Tongue (tissue), 2 donors: ENCODE measurements around the gene ZNF133. TPM values are rescaled to one million over a fixed set of nuclear protein-coding genes. Genes with fewer than 3 reads are reported as not detected.
"Not testable (repeated sequence)": the region's sequence is repeated elsewhere in the genome, so short reads cannot be mapped to it uniquely, and the experiment has no call there.

Experiments
- DNase-seq: peaks from one replicate; pipeline ENCODE4 v3.0.0-alpha.2; 2015
- total RNA-seq: library from RNA; depleted of rRNA; stranded (reverse); fragments of >200 nt; gene quantifications from one replicate; pipeline ENCODE4 v1.2.3, GENCODE V29; 2014

ZNF133 gene
- total RNA-seq, 1 donor from 2014 or later, result 25.8 TPM

DNA sequence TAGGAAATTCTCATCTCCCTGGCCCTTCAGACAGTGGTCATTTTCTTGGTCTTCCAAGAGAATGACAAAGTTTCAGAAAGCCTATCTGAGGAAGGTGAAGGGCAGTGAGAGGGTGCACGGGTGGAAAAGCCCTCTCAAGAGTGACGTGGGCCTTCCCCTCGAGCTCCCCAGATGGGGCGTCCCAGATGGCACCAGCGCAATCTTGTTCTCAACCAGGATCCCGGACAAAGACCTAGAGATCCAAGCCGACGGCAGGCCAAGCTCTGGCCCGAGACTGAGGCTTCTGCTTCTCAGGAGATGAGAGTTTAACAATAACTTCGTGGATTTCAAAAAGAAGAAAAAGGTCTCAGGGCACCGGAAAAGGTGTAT is 797 bp upstream of the ZNF133 start:
- no peak for DNase-seq

DNA sequence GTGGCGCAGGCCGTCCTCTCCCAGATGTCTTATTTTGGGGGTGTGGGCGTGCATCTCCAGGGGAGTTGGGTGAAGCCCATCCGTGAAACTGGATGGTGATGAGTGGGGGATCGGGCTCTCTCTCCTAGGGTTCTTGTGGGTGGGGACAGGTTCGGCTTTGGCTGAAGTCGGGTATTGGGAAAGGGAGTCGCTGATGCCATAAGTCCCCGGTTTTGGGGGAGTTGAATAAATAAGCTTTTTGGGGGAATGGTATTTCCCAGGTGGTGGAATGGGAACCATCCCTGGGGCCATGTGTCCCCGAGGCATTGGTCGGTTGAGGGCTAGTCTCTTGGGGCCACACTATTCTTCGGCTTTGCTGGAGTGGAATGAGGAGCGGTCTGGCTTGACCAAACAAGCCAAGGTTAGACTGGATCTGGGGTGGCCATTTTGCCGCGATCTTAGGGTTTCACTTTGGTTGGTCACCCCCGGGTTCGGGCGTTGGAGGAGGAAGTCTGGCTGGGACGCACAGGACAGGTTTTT is 481 bp downstream of the ZNF133 start:
- no peak for DNase-seq

DNA sequence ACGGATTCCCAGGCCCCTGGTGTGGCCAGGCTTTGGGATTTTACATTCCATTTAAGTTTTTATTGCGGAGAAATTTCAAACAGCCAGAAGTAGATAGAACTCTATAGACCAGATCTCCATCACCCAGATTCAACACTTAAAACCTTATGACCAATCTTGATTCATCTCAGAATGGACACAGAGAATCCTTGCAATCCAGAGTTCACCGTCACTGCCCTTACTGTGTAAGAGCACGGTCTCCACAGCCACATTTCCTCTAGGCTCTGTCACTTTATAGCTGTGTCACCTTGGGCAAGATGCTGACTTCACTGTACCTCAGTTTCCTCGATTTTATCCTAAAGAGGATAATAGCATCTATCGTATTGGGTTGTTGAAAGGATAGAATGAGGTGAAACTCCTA is 979 bp downstream of the ZNF133 start:
- no peak for DNase-seq

DNA sequence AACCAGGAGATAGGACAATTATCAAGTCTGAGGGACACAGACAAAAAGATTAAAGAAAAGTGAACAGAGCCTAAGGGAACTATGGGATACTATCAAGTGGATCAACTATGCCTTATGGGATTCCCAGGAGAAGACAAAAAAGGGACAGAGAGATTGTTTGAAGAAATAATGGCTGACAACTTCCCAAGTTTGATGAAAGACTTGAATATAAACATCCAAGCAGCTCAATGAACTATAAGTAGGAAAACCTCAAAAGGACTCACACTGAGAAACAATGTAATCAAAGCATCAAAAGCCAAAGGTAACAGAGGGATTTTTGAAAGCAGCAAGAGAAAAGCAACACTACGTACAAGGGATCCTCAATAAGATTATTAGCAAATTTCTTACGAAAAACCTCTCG is 11.0 kb downstream of the ZNF133 start:
- DNase-seq, result no peak

DNA sequence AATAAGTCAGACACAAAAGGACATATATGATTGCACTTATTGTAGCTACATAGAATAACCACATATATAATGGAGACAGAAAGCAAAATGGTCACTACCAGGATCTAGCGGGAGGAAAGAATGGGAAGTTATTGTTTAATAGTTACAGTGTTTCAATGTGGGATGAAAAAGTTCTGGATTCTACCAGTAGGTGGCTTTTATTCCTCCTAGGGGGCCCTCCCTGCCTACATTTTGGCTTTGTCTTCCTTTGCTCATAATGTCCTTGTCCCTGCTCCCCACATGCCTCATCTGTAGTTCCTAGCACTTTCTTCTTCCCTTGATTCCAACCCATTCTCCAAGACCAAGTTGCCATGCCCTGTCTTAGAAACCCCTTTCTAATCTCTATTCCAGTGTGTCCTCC is 16.3 kb downstream of the ZNF133 start:
- no peak for DNase-seq

DNA sequence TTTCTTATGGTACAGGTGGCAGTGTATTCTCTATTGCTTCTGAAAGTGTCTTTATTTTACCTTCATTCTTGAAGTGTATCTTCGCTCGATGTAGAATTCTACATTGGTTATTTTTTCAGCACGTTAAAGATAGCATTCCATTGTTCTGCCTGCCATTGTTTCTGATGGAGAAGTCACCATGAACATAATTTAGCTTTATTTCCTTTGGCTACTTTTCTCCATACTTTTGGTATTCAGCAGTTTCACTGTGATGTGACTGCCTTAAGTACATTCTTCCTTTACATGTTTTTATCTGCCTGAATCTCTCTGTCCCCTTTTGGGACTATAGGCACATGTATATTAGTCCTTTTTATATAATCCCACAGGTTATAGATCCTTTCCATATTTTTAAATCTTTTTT is 19.0 kb downstream of the ZNF133 start:
- no peak for DNase-seq

DNA sequence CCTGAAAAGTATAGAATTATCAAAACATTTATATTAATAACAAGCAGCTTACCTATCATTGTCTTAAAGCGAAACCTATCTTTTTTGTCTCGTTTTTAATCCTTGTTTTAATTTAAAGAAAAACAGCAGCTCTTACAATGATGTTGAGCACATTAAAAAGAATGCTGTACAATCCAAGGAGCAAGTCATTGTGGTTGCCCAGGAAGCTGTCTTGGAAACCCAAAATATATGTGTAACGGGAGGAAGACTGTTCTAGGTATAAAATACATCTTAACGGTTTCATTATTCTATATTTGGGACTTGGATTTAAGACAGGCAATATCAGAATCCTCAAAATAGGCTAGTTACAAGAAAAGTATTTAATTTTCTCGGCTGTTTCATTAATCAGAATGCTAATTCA is 21.7 kb downstream of the ZNF133 start:
- no peak for DNase-seq

DNA sequence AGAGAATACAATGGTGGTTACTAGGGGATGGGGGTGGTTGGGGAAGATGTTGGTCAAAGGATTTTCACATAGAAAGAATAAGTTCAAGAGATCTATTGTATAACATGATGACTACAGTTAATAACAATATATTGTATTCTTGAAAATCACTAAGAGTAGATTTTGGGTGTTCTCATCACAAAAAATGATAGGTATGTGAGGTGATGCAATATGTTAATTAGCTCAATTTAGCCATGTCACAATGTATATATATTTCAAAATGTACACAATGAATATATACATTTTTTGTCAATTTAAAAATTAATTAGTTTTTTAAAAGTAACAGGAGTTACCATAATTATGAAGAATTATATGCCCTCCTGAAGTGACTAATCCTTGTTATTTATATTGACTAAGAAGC is 22.3 kb downstream of the ZNF133 start:
- no peak for DNase-seq

DNA sequence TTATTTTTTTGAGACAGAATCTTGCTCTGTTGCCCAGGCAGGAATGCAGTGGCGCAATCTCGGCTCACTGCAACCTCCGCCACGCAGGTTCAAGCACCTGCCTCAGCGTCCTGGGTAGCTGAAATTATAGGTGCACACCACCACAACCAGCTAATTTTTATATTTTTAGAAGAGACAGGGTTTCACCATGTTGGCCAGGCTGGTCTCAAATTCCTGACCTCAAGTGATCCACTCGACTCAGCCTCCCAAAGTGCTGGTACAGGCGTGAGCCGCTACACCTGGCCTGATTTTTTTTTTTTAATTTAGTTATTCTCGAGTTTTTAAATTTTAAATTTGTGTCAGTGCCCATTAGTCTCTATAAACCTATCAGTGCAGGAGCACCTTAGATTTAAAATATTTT is 24.4 kb downstream of the ZNF133 start:
- DNase-seq, result no peak

DNA sequence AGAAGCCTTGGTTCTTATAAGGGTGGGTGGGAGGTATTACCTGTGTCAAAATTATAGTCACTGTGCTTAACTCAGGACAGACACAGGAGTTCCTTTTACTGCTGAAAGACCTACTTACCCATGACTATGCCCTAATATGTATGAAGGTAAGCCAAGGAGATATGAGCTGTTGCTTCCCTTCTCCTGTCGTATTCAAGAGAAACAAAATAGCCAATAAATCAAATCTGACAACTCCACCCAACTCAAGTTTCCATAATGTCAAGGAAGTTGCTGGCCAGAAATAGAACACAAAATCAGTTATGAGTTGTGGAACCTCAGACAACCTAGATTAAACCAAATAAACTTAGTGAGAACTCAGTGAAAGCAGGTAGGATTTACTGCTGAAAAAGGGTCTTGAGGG is 25.1 kb downstream of the ZNF133 start:
- no peak for DNase-seq

DNA sequence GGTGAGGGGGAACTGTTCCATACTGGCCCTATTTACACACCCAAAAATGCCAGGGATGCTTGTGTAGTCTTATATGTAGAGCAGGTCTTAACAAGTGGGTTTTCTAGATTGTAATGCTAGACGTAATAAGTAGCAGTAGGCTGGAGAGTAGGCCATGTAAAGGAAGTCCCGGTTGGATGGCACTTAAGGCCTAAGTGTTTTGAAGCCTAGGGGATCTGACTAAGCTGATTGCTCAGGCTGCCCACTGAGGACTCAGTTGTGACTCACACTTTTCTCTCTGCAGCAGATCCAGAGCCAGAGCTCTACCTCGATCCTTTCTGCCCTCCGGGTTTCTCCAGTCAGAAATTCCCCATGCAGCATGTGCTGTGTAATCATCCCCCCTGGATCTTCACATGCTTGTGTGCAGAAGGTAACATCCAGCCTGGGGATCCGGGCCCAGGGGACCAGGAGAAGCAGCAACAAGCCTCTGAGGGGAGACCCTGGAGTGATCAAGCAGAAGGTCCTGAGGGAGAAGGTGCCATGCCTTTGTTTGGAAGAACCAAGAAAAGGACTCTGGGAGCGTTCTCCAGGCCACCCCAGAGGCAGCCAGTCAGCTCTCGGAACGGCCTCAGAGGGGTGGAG is 26.6 kb downstream of the ZNF133 start:
- DNase-seq, result no peak

DNA sequence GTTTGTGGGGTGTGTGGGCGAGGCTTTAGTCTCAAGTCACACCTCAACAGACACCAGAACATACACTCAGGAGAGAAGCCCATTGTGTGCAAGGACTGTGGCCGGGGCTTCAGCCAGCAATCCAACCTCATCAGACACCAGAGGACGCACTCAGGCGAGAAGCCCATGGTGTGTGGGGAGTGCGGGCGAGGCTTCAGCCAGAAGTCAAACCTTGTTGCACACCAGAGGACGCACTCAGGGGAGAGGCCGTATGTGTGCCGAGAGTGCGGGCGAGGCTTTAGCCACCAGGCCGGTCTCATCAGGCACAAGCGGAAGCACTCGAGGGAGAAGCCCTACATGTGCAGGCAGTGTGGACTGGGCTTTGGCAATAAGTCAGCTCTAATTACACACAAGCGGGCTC is 27.8 kb downstream of the ZNF133 start:
- DNase-seq, result no peak

DNA sequence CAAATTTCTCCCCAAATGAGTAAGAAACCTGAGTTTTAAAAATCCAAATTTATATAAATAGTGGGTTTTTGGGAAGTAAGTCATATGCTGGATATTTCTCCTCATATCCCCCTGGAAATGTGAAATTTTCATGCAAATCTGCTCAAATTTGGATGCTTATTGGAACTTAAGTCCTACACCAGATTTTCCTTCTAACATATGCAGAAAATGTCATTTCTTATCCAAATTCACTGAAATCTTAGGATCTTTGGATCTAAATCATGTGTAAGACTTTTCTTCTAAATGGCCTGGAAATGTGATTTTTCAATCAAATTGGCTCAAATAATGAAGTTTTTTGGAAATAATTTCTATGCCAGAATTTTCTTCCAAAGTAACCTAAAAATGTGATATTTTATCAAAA is 33.0 kb downstream of the ZNF133 start:
- no peak for DNase-seq

DNA sequence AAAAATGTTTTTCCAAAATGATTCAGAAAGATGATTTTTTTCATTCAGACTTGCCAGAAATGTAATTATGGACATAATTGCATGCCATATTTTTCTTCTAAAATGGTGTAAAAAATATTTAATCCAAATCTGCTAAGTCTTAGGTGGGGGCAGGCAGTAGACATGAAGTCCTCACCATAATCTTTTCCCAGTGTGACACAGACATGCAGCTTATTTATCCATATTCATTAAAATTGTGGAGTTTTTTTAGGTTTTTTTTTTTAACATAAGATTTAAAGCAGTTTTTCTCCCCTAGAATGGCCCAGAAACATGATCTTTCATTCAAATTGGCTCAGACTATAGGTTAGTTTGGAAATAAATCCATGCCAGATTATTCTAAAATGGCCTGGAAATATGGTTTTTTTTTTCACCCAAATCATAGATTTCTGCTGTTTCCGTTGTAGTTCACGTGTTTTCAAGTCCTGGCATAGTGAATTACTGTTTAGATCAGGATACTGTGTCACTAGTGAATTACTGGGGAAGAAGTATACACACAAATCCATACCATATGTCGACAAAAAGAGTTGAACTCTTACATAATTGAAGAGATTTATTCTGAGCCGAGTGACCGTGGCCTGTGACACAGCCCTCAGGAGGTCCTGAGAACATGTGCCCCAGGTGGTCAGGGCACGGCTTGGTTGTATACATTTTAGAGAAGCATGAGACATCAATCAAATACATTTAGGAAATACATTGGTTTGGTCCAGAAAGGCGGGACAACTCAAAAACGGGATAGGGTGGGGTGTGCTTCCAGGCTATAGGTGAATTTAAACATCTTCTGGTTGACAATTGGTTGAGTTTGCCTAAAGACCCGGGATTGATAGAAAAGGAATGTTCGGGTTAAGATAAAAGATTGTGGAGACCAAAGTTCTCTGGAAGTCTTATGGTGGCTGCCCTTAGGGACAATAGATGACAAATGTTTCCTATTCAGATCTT is 33.9 kb downstream of the ZNF133 start:
- DNase-seq, result no peak

DNA sequence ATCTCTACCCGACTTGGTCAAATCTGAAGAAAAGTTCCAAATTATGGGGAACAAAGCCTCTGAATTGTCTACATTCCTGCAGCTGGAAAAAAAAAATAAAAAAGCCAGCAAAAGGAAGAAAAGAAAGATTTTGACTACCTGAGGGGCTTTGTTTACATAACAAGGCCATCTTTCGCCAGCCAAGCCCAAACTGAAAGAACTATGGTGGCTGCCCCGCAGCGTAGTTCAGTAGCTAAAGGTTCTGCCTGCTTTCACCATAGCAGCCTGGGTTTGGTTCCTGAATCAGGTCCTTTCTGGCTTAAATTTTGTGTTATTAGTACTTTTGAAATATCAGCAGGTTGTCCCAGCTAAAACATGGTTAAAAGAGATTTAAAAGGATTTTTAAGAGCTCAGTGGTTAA is 35.4 kb downstream of the ZNF133 start:
- DNase-seq, result no peak

DNA sequence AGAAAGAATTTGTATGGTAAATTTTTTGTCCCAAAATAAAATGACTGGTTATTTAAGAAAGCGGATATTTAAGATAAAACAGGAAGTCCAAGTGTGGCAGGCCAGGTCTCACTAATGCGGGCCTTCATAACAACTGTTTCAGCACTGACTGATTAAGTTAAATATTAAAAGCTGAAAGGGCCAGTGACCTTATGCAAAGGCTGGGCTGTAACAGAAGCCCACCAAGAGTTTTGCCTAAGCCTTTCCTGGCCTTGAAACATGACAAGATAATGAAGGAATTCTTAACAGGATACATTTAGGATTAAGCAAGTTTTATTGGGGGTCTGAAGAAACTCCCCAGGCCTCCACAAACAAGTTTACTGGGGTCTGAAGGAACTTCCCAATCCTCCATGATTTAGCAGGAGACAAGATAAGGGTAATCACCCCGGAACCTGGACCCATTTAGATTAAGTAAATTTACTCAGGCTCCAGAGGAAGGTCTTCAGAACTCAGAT is 36.3 kb downstream of the ZNF133 start:
- DNase-seq, result no peak

DNA sequence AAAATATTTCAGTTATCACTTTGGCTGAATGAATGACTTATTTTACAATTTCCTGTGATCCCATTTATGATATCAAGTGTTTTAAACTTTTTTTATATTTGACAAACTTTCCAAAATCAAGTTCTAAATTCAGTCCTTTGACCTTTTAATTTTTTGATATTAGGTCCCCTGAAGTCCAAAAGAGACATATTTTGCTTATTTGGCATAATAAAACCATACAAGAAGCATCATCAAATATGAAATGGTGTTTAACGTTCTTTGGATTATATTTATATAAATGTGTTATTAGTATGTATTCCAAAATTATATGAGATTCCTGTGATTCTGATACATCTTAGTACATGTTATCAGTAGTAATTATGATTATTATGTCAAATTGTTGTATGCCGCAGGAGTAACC is 38.7 kb downstream of the ZNF133 start:
- no peak for DNase-seq

DNA sequence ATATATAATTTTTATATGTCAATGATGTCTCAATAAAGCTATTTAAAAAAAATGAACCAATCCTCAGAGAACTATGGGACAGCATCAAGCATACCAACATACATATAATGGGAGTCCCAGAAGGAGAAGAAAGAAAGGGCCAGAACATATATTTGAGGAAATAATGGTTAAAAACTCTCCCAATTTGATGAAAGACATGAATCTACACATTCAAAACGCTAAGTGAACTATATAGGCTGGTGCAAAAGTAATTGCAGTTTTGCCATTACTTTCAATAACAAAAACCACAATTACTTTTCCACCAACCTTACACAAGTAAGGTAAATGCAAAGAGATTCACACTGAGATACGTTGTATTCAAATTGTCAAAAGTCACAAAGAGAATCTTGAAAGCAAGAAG is 43.4 kb downstream of the ZNF133 start:
- DNase-seq, result no peak

DNA sequence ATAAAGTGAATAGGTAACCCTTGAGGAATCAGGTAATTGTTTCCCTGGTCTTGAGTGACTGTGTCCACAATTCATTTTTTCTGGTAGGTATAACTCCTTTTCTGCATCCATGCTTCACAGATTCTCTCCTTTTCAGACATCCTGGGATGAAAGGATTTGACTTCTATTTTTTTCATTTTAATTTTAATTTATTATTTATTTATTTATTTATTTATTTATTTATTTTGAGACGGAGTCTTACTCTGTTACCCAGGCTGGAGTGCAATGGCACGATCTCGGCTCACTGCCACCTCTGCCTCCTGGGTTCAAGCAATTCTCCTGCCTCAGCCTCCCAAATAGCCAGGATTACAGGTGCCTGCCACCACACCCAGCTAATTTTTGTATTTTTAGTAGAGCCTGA is 61.4 kb downstream of the ZNF133 start:
- not testable (repeated sequence) for DNase-seq

DNA sequence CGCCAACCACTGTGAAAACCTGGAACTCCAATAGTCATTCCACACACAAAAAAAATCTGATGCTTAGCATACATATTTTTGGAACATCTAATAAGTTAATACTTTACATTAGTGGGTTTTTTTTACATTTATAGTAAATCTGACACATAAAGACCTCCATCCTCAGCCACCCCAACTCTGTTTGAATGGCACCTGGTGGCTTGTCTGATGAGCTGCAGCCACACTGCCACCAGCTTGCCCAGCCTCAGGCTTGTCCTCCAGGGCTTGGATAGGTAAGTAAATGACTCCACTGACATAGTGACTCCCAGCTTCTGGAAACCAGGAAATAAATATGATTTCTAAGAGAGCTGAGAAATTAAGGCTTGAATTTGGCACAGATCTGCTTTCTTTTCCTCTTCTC is 71.5 kb downstream of the ZNF133 start:
- no peak for DNase-seq

DNA sequence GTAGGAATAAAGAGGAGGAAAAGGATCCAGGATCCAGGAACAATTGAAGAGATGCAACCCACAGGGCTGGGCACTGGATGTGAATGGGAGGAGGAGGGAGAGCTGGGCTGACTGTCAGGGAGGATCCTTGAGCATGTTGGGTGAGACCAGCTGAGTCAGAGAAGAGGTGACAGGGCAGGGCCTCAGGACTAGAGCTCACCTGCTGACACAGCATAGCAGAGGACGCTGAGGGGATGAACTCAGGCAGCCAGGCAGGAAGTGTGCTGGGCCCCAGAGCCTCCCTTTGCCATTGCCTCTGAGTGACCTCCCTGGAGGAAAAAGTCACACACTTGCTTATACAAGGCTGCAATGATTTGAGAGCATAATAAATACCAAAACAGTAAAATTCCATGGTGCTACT is 72.3 kb downstream of the ZNF133 start:
- DNase-seq, result no peak

DNA sequence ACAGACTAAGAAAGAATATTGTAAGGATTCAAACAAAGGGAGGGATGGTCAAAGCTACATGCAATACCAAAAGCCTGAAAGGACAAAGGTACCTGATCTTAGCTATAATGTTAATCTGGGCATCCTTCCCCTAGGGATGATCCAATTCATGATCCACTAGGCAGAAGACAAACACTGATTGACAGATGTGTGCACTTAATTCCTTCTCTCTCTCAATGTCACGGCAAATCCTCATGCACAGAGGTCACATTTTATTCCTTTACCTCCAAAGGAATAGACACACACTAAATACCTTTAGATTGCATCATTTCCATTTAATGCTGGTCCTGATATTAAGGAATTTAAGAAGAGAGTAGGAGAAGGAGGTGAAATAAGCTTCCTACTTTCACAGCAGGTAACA is 73.4 kb downstream of the ZNF133 start:
- DNase-seq, result no peak

DNA sequence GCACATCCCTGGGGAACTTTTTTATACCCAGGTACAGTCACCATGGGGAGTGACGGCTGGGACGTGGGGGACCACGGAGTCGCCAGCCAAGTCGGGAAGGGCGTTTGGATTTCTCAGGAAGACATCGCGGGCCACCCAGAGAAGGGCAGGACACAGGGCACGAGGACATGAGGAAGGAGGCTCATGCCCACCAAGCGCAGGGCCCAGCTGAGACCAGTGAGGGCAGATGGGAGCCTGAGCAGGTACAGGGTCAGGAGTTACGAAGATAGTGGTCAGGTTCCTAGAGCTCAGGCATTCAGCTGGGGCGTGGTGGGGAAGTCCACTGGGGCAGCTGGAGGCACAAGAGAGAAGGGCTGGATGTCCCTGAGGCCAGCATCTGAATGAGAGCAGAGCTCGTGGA is 74.6 kb downstream of the ZNF133 start:
- no peak for DNase-seq

DNA sequence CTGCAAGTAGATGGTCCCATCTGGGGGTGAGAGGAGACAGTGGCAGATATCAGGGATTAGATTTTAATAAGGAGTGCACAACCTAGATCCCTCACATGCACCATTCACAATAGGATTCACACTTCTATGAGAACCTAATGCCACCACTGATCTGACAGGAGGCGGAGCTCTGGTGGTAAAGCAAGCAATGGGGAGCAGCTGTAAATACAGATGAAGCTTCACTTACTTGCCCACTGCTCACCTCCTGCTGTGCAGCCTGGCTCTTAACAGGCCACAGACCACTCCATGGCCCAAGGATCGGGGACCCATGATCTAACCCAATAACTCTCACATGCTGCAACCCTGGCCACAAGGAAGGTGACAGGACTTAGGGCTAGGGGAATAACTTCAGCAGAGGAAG is 75.4 kb downstream of the ZNF133 start:
- no peak for DNase-seq
